SKM-1 (cell line): ENCODE results near the gene WASF2.

Experiments used
- DNase-seq: peaks from one replicate; lab custom pipeline; 2025; ENCODE audit not compliant: unreplicated experiment; lab: John Stamatoyannopoulos, UW

The WASF2 gene

GRCh38 chr1:27361044-27361402 lies 128.9 kb downstream of the WASF2 start:
- no peak for DNase-seq

- DNase-seq = no peak
Observed at GRCh38 chr1:27360159-27361043, 129.6 kb downstream of the WASF2 start.

GRCh38 chr1:27359822-27360158 lies 130.2 kb downstream of the WASF2 start:
- no peak for DNase-seq

GRCh38 chr1:27358928-27359313 lies 131.0 kb downstream of the WASF2 start:
- no peak for DNase-seq

- no peak for DNase-seq
Observed at GRCh38 chr1:27358038-27358927, 131.7 kb downstream of the WASF2 start.

GRCh38 chr1:27357281-27358037 lies 132.5 kb downstream of the WASF2 start:
- peak; percentile 45 for DNase-seq

- no peak for DNase-seq
Observed at GRCh38 chr1:27356619-27357280, 133.2 kb downstream of the WASF2 start.

- DNase-seq = no peak
Observed at GRCh38 chr1:27356277-27356618, 133.7 kb downstream of the WASF2 start.

GRCh38 chr1:27355683-27356082 lies 134.3 kb downstream of the WASF2 start:
- no peak for DNase-seq
